HCT116 (cell line): ENCODE data around the gene IQGAP3. TPM values are rescaled to one million over a fixed set of nuclear protein-coding genes. Genes with fewer than 3 reads are reported as not detected.
A peak's percentile ranks its signal among the peaks of the same experiment; 100 is the strongest.

Source experiments
- ATAC-seq: fragments of 200-7000 bp; cut with Tn5 transposase; 2 replicates; pipeline ENCODE4 v1.9.1; 2020; ENCODE audit warnings: mild to moderate bottlenecking, moderate library complexity
- BruUV-seq: library from RNA; stranded (reverse); fragments of 400-500 nt; replicated peaks from 2 replicates; lab custom pipeline; 2021; lab: Mats Ljungman, UMichigan
- CTCF ChIA-PET: fragments of 300-600 bp; sonication (Branson Sonifier 250); formaldehyde crosslinking; loops from one replicate; lab custom pipeline; 2021; ENCODE audit warnings: antibody characterized with exemption; lab: Charles Lee
- POLR2A ChIA-PET: fragments of 300-600, 350-600 bp; sonication (Branson Sonifier 250); formaldehyde crosslinking; loops from one replicate; lab custom pipeline; 2021; ENCODE audit warnings: antibody characterized with exemption; lab: Charles Lee
- RAD21 ChIA-PET, 2 experiments: fragments of 300-600 bp; sonication (Branson Sonifier 250); formaldehyde crosslinking; loops; one replicate each; lab custom pipeline; 2023; ENCODE audit warnings: low total read pairs in 2 of 2; ENCODE audit not compliant: uncharacterized antibody in 2 of 2, unreplicated experiment in 2 of 2, low non-redundant PET in 1 of 2; lab: Charles Lee
- DNase-seq: peaks from one replicate; pipeline ENCODE4 v3.0.0-alpha.2; 2010; ENCODE audit warnings: low read depth, low spot score
- H2AFZ ChIP-seq: fragments of 200-600 bp; shearing (Covaris generic), sonication (generic); 2 replicates; pipeline ENCODE4 v1.6.1; 2017; ENCODE audit warnings: low read depth, mixed run types, mixed read lengths, antibody characterized with exemption, low read length; ENCODE audit not compliant: poor library complexity, severe bottlenecking
- H3K27ac ChIP-seq: 2 replicates; pipeline ENCODE4 v1.5.1; 2012; ENCODE audit warnings: low read depth, low read length
- H3K27me3 ChIP-seq: fragments of 200-600 bp; sonication (generic); 2 replicates; pipeline ENCODE4 v1.6.1; 2016; ENCODE audit warnings: mixed run types, low read length, mixed read lengths; ENCODE audit not compliant: insufficient read depth
- H3K36me3 ChIP-seq, 2 experiments: fragments of 200-500 bp in 1 of 2; fragments of 200-600 bp in 1 of 2; sonication (Bioruptor generic) in 1 of 2; sonication (generic) in 1 of 2; 2 replicates each; pipeline versions ENCODE4 v1.5.1 to v1.6.1; 2014 to 2016; ENCODE audit warnings: low read length in 2 of 2, inconsistent platforms in 1 of 2, mixed read lengths in 1 of 2, mixed run types in 1 of 2; ENCODE audit not compliant: insufficient read depth in 2 of 2, control insufficient read depth in 1 of 2
- H3K4me1 ChIP-seq, 2 experiments: fragments of 200-600 bp in 1 of 2; sonication (generic) in 1 of 2; 2 replicates each; pipeline versions ENCODE4 v1.5.1 to v1.6.1; 2012 to 2017; ENCODE audit warnings: low read length in 2 of 2, inconsistent platforms in 1 of 2, mild to moderate bottlenecking in 1 of 2, mixed read lengths in 1 of 2, mixed run types in 1 of 2, moderate library complexity in 1 of 2; ENCODE audit not compliant: insufficient read depth in 2 of 2, control insufficient read depth in 1 of 2
- H3K4me2 ChIP-seq: fragments of 200-600 bp; sonication (generic); 2 replicates; pipeline ENCODE4 v1.6.1; 2017; ENCODE audit warnings: mixed run types, low read length, mixed read lengths
- H3K4me3 ChIP-seq, 2 experiments: fragments of 200-600 bp in 1 of 2; sonication (generic) in 1 of 2; replicated peaks in 1 of 2; 2 replicates each; pipeline ENCODE4 v1.5.1; 2011 to 2016; ENCODE audit warnings: low read length in 2 of 2, control low read depth in 1 of 2, low read depth in 1 of 2, mild to moderate bottlenecking in 1 of 2, mixed read lengths in 1 of 2, mixed run types in 1 of 2
- H3K79me2 ChIP-seq: fragments of 200-600 bp; sonication (generic); 2 replicates; pipeline ENCODE4 v1.6.1; 2017; ENCODE audit warnings: mild to moderate bottlenecking, mixed run types, low read length, moderate library complexity, mixed read lengths; ENCODE audit not compliant: insufficient read depth
- H3K9ac ChIP-seq: fragments of 200-600 bp; sonication (generic); 2 replicates; pipeline ENCODE4 v1.6.1; 2016; ENCODE audit warnings: low read length, mixed read lengths
- H3K9me2 ChIP-seq: fragments of 200-600 bp; sonication (generic), shearing (Covaris generic); 2 replicates; pipeline ENCODE4 v1.6.1; 2017; ENCODE audit warnings: mixed run types, mild to moderate bottlenecking, moderate library complexity; ENCODE audit not compliant: insufficient read depth
- H3K9me3 ChIP-seq, 2 experiments: fragments of 200-500 bp in 1 of 2; fragments of 200-600 bp in 1 of 2; sonication (Bioruptor generic) in 1 of 2; sonication (generic) in 1 of 2; 2 replicates each; pipeline ENCODE4 v1.6.1; 2014 to 2017; ENCODE audit warnings: low read length in 2 of 2, mixed read lengths in 2 of 2, inconsistent platforms in 1 of 2, low read depth in 1 of 2, mild to moderate bottlenecking in 1 of 2, mixed run types in 1 of 2, moderate library complexity in 1 of 2; ENCODE audit not compliant: control insufficient read depth in 1 of 2, insufficient read depth in 1 of 2
- H4K20me1 ChIP-seq: fragments of 200-600 bp; sonication (generic), shearing (Covaris generic); 2 replicates; pipeline ENCODE4 v1.6.1; 2017; ENCODE audit warnings: mixed run types, mild to moderate bottlenecking, moderate library complexity; ENCODE audit not compliant: insufficient read depth
- CBX3 ChIP-seq: IDR thresholded peaks from 2 replicates; pipeline ENCODE4 v1.6.1; 2012; ENCODE audit warnings: low read depth
- CEBPB ChIP-seq: IDR thresholded peaks from 2 replicates; pipeline ENCODE4 v1.6.1; 2012; ENCODE audit warnings: low read depth
- CTCF ChIP-seq, 3 experiments: fragments of 200-600 bp in 1 of 3; sonication (generic) in 1 of 3; IDR thresholded peaks in 2 of 3; conservative IDR thresholded peaks in 1 of 3; 2 replicates each; pipeline ENCODE4 v1.5.1; 2012 to 2017; ENCODE audit warnings: low read depth in 2 of 3, low read length in 2 of 3, antibody characterized with exemption in 1 of 3, borderline replicate concordance in 1 of 3, control low read depth in 1 of 3, mild to moderate bottlenecking in 1 of 3, mixed read lengths in 1 of 3, mixed run types in 1 of 3, moderate library complexity in 1 of 3; ENCODE audit not compliant: insufficient read depth in 1 of 3
- EGR1 ChIP-seq: IDR thresholded peaks from 2 replicates; pipeline ENCODE4 v1.6.1; 2012; ENCODE audit warnings: low read depth
- EZH2 ChIP-seq: fragments of 200-600 bp; sonication (generic); IDR thresholded peaks from 2 replicates; pipeline ENCODE4 v1.6.1; 2017; ENCODE audit warnings: antibody characterized with exemption, mixed run types
- EZH2phosphoT487 ChIP-seq: fragments of 200-600 bp; IDR thresholded peaks from 2 replicates; pipeline ENCODE4 v1.6.1; 2018; ENCODE audit warnings: antibody characterized with exemption, borderline replicate concordance
- FOSL1 ChIP-seq: IDR thresholded peaks from 2 replicates; pipeline ENCODE4 v1.6.1; 2012; ENCODE audit warnings: low read depth
- JUND ChIP-seq: IDR thresholded peaks from 2 replicates; pipeline ENCODE4 v1.6.1; 2012
- MAX ChIP-seq: IDR thresholded peaks from 2 replicates; pipeline ENCODE4 v1.6.1; 2012
- POLR2AphosphoS5 ChIP-seq: IDR thresholded peaks from 2 replicates; pipeline ENCODE4 v1.6.1; 2011; ENCODE audit warnings: mild to moderate bottlenecking, low read depth, low read length, moderate library complexity
- RAD21 ChIP-seq: IDR thresholded peaks from 2 replicates; pipeline ENCODE4 v1.6.1; 2012; ENCODE audit warnings: low read depth, mild to moderate bottlenecking
- REST ChIP-seq: IDR thresholded peaks from 2 replicates; pipeline ENCODE4 v1.6.1; 2012; ENCODE audit warnings: low read depth
- SIN3A ChIP-seq: IDR thresholded peaks from 2 replicates; pipeline ENCODE4 v1.6.1; 2012; ENCODE audit warnings: low read depth
- SP1 ChIP-seq: IDR thresholded peaks from 2 replicates; pipeline ENCODE4 v1.6.1; 2012; ENCODE audit warnings: low read depth
- SRF ChIP-seq: IDR thresholded peaks from 2 replicates; pipeline ENCODE4 v1.6.1; 2012; ENCODE audit warnings: low read depth
- TCF7L2 ChIP-seq: IDR thresholded peaks from 2 replicates; pipeline ENCODE4 v1.7.0; 2011; ENCODE audit warnings: borderline replicate concordance, inconsistent platforms; ENCODE audit not compliant: insufficient read depth, insufficient read length; ENCODE audit errors: extremely low read depth
- YY1 ChIP-seq: IDR thresholded peaks from 2 replicates; pipeline ENCODE4 v1.6.1; 2011; ENCODE audit warnings: low read length, low read depth, moderate library complexity, mild to moderate bottlenecking; ENCODE audit not compliant: insufficient replicate concordance; ENCODE audit errors: extremely low read depth
- ZNF274 ChIP-seq: fragments of 200-500 bp; sonication (Bioruptor generic); IDR thresholded peaks from 2 replicates; pipeline ENCODE4 v1.6.1; 2014; ENCODE audit warnings: mild to moderate bottlenecking, low read depth, low read length, inconsistent platforms
- intact Hi-C: fragments of 100-400 bp; cut with micrococcal nuclease; formaldehyde crosslinking; loops from 2 replicates; pipeline ENCODE4 v1.10.0; 2022
- total RNA-seq: library from RNA; stranded (reverse); gene quantifications from one replicate; pipeline ENCODE4 v1.2.1, GENCODE V29; 2021; ENCODE audit not compliant: unreplicated experiment

Gene IQGAP3
- total RNA-seq, 1 experiment from 2014 or later = 38.8 TPM

GRCh38 chr1:156572663-156573018, 276 bp upstream of the IQGAP3 start:
- BruUV-seq = no TSS peak
- ChIA-PET POLR2A (no interaction called here), CTCF (no interaction called here)

More at GRCh38 chr1:156572663-156573018, 276 bp upstream of the IQGAP3 start:
- Histone ChIP-seq H3K27me3 (no peaks in the 10 kb centered on the region), H3K27ac (no peak overlapping the region), H3K9me2 (no peaks in the 10 kb centered on the region), H3K4me3 (peak overlapping the region; percentile 80 to 96), H2AFZ (peak overlapping the region; percentile 35), H3K9me3 (no peaks in the 10 kb centered on the region), H3K9ac (peak overlapping the region; percentile 81), H3K36me3 (peaks cover 0 to 4% of the 10 kb centered on the region in 2 experiments; a peak in 1 of 4 replicates), H4K20me1 (no peaks in the 10 kb centered on the region), H3K4me2 (peak overlapping the region; percentile 99), H3K79me2 (peaks cover 26% of the 10 kb centered on the region), H3K4me1 (peaks cover 9 to 14% of the 10 kb centered on the region in 2 experiments)
- intact Hi-C loops = no loop called here
- RAD21 ChIA-PET = no interaction called here
- ATAC-seq = no peak
- no peak for DNase-seq
- TF ChIP-seq CEBPB = no peak
- TF ChIP-seq EZH2phosphoT487 = no peak
- TF ChIP-seq SRF = no peak
- TF ChIP-seq MAX = no peak
- no peak for TF ChIP-seq RAD21
- TF ChIP-seq SP1 = no peak
- no peak for TF ChIP-seq JUND
- no peak for TF ChIP-seq CTCF (IDR thresholded peaks at IDR 0.05 in 2 of 3, conservative IDR thresholded peaks at IDR 0.05 in 1 of 3; ENCODE audit: borderline replicate concordance in 1 of 3, insufficient read depth in 1 of 3, low read depth in 2 of 3, low read length in 2 of 3)
- no peak for TF ChIP-seq CBX3
- TF ChIP-seq YY1 = no peak
- TF ChIP-seq REST = no peak
- no peak for TF ChIP-seq EZH2
- TF ChIP-seq SIN3A = no peak
- TF ChIP-seq TCF7L2 = no peak
- TF ChIP-seq EGR1 = no peak
- TF ChIP-seq FOSL1 = no peak
- no peak for TF ChIP-seq ZNF274
- TF ChIP-seq POLR2AphosphoS5 = no peak
